D721Med (cell line): ENCODE data around the gene DDX23.

Experiments
- DNase-seq: peaks from one replicate; pipeline ENCODE4 v3.0.0; 2011; ENCODE audit warnings: low spot score; ENCODE audit not compliant: insufficient read length
- FAIRE-seq: peaks from 2 replicates; lab custom pipeline; 2011; peaks lifted over from hg19 to GRCh38; lab: Jason Lieb, UNC
- CTCF ChIP-seq: IDR thresholded peaks from 2 replicates; pipeline ENCODE4 v1.5.1; 2012; ENCODE audit warnings: mild to moderate bottlenecking, control low read depth; ENCODE audit not compliant: insufficient read depth; ENCODE audit errors: missing control alignments

DDX23 gene

GRCh38 chr12:48811437-48812090, 40.4 kb downstream of the DDX23 start:
- no peak for FAIRE-seq
- DNase-seq, result no peak
- TF ChIP-seq CTCF, result no peak

- DNase-seq (no peak), FAIRE-seq (no peak)
- TF ChIP-seq CTCF, result no peak
Measured at GRCh38 chr12:48810903-48811431, 41.0 kb downstream of the DDX23 start.

- FAIRE-seq, result no peak
- TF ChIP-seq CTCF, result no peak
- no peak for DNase-seq
Measured at GRCh38 chr12:48807981-48808380, 44.0 kb downstream of the DDX23 start.

- no peak for TF ChIP-seq CTCF
- DNase-seq (no peak), FAIRE-seq (no peak)
Measured at GRCh38 chr12:48803675-48804074, 48.3 kb downstream of the DDX23 start.

- FAIRE-seq (no peak), DNase-seq (no peak)
- TF ChIP-seq CTCF, result no peak
Measured at GRCh38 chr12:48800971-48801370, 51.0 kb downstream of the DDX23 start.

- FAIRE-seq (no peak), DNase-seq (no peak)
- no peak for TF ChIP-seq CTCF
Measured at GRCh38 chr12:48800457-48800856, 51.5 kb downstream of the DDX23 start.

- FAIRE-seq (no peak), DNase-seq (no peak)
- no peak for TF ChIP-seq CTCF
Measured at GRCh38 chr12:48796976-48797375, 55.0 kb downstream of the DDX23 start.
